Effector memory CD4-positive, alpha-beta T cell (primary cell): ENCODE results near the gene ITIH1.

Experiments used
- DNase-seq, 3 donors: peaks; one replicate each; pipeline ENCODE4 v3.0.0-alpha.2; 2020
- H3K27ac ChIP-seq: 2 replicates; pipeline ENCODE4 v1.7.0; 2013; ENCODE audit warnings: mild to moderate bottlenecking, low read length, moderate library complexity; ENCODE audit not compliant: insufficient read depth, poor library complexity, severe bottlenecking
- H3K27me3 ChIP-seq: replicated peaks from 2 replicates; pipeline ENCODE4 v1.7.0; 2013; ENCODE audit warnings: mild to moderate bottlenecking, low read length; ENCODE audit not compliant: insufficient read depth, control insufficient read depth, poor library complexity, severe bottlenecking
- H3K36me3 ChIP-seq: 2 replicates; pipeline ENCODE4 v1.7.0; 2013; ENCODE audit warnings: mild to moderate bottlenecking, low read length, moderate library complexity; ENCODE audit not compliant: control insufficient read depth, insufficient read depth
- H3K4me1 ChIP-seq: 2 replicates; pipeline ENCODE4 v1.7.0; 2013; ENCODE audit warnings: low read length, mild to moderate bottlenecking; ENCODE audit not compliant: control insufficient read depth, insufficient read depth, poor library complexity, severe bottlenecking
- H3K4me3 ChIP-seq: 2 replicates; pipeline ENCODE4 v1.7.0; 2013; ENCODE audit warnings: low read length, low read depth, mild to moderate bottlenecking; ENCODE audit not compliant: insufficient read depth, poor library complexity, severe bottlenecking
- H3K9me3 ChIP-seq: 2 replicates; pipeline ENCODE4 v1.7.0; 2013; ENCODE audit warnings: mild to moderate bottlenecking, low read length, moderate library complexity; ENCODE audit not compliant: control insufficient read depth

ITIH1 gene

GRCh38 chr3:52838561-52839267, 61.3 kb downstream of the ITIH1 start:
- DNase-seq: no peak
- Histone ChIP-seq H3K27ac (no peak overlapping the region), H3K27me3 (no peaks in the 10 kb centered on the region), H3K4me3 (no peak overlapping the region), H3K4me1 (peaks cover 4% of the 10 kb centered on the region), H3K9me3 (no peaks in the 10 kb centered on the region), H3K36me3 (peaks cover 52% of the 10 kb centered on the region)

GRCh38 chr3:52839268-52839575, 61.8 kb downstream of the ITIH1 start:
- Histone ChIP-seq H3K36me3 (peaks cover 57% of the 10 kb centered on the region), H3K27ac (no peak overlapping the region), H3K4me1 (peaks cover 4% of the 10 kb centered on the region), H3K4me3 (no peak overlapping the region), H3K27me3 (no peaks in the 10 kb centered on the region), H3K9me3 (no peaks in the 10 kb centered on the region)
- DNase-seq: no peak

- Histone ChIP-seq H3K27me3 (no peaks in the 10 kb centered on the region), H3K9me3 (no peaks in the 10 kb centered on the region), H3K27ac (no peak overlapping the region), H3K4me3 (no peak overlapping the region), H3K36me3 (peaks cover 60% of the 10 kb centered on the region), H3K4me1 (peaks cover 4% of the 10 kb centered on the region)
- no peak for DNase-seq
Observed at GRCh38 chr3:52839892-52840545, 62.6 kb downstream of the ITIH1 start.

- Histone ChIP-seq H3K4me1 (peaks cover 4% of the 10 kb centered on the region), H3K36me3 (peaks cover 47% of the 10 kb centered on the region), H3K9me3 (no peaks in the 10 kb centered on the region), H3K4me3 (no peak overlapping the region), H3K27me3 (no peaks in the 10 kb centered on the region), H3K27ac (no peak overlapping the region)
- DNase-seq: no peak
Observed at GRCh38 chr3:52841211-52841980, 64.0 kb downstream of the ITIH1 start.
